NCI-H2227 (cell line): Measurements from ENCODE around the gene UBE2Q1.
A peak's percentile ranks its signal among the peaks of the same experiment; 100 is the strongest.

ENCODE experiments used
- DNase-seq: peaks from one replicate; lab custom pipeline; 2025; ENCODE audit not compliant: unreplicated experiment; lab: John Stamatoyannopoulos, UW

UBE2Q1 gene

GRCh38 chr1:154577346-154578057 lies 19.0 kb upstream of the UBE2Q1 start:
- no peak for DNase-seq

- no peak for DNase-seq
Observed at GRCh38 chr1:154575951-154576566, 17.6 kb upstream of the UBE2Q1 start.

- DNase-seq = no peak
Observed at GRCh38 chr1:154575147-154575927, 16.9 kb upstream of the UBE2Q1 start.

- DNase-seq = peak; percentile 63
Observed at GRCh38 chr1:154574716-154575115, 16.3 kb upstream of the UBE2Q1 start.

- DNase-seq = no peak
Observed at GRCh38 chr1:154573168-154573510, 14.7 kb upstream of the UBE2Q1 start.

GRCh38 chr1:154572468-154573167 lies 14.2 kb upstream of the UBE2Q1 start:
- DNase-seq = peak; percentile 32

GRCh38 chr1:154571964-154572288 lies 13.5 kb upstream of the UBE2Q1 start:
- no peak for DNase-seq

- DNase-seq = no peak
Observed at GRCh38 chr1:154571244-154571963, 12.9 kb upstream of the UBE2Q1 start.

GRCh38 chr1:154568157-154568815 lies 9.8 kb upstream of the UBE2Q1 start:
- DNase-seq = no peak

- DNase-seq = peak; percentile 84
Observed at GRCh38 chr1:154567386-154568156, 9.1 kb upstream of the UBE2Q1 start, which contains the start of gene CHRNB2. Gene CHRNB2 (plus strand): TSS chr1:154567778. CDS start chr1:154568045, 267 bp downstream.

GRCh38 chr1:154565876-154566275 lies 7.4 kb upstream of the UBE2Q1 start:
- DNase-seq = no peak

GRCh38 chr1:154559466-154560044 lies 1.1 kb upstream of the UBE2Q1 start:
- DNase-seq = peak; percentile 95

GRCh38 chr1:154558720-154559465 lies 431 bp upstream of the UBE2Q1 start:
- DNase-seq = peak; percentile 99

GRCh38 chr1:154557248-154557938 lies 1.1 kb downstream of the UBE2Q1 start:
- no peak for DNase-seq

- no peak for DNase-seq
Observed at GRCh38 chr1:154556422-154556821, 2.0 kb downstream of the UBE2Q1 start.

- no peak for DNase-seq
Observed at GRCh38 chr1:154553056-154554030, 5.1 kb downstream of the UBE2Q1 start.

GRCh38 chr1:154552036-154552435 lies 6.4 kb downstream of the UBE2Q1 start:
- DNase-seq = no peak
